GM04504 (cell line): ENCODE data around the gene TMEM150B.

Source experiments
- DNase-seq: peaks from one replicate; pipeline ENCODE4 v3.0.0-alpha.2; 2012; ENCODE audit warnings: low read depth

The TMEM150B gene

GRCh38 chr19:55278391-55279135 lies 46.6 kb downstream of the TMEM150B start:
- no peak for DNase-seq

- DNase-seq, result no peak
Measured at GRCh38 chr19:55277494-55277893, 47.6 kb downstream of the TMEM150B start.

- DNase-seq, result no peak
Measured at GRCh38 chr19:55276720-55277430, 48.3 kb downstream of the TMEM150B start.

GRCh38 chr19:55275851-55276719 lies 49.1 kb downstream of the TMEM150B start:
- DNase-seq, result no peak

- DNase-seq, result no peak
Measured at GRCh38 chr19:55273978-55274707, 51.0 kb downstream of the TMEM150B start.

- no peak for DNase-seq
Measured at GRCh38 chr19:55272142-55272541, 53.0 kb downstream of the TMEM150B start.

- no peak for DNase-seq
Measured at GRCh38 chr19:55270172-55270942, 54.8 kb downstream of the TMEM150B start.

GRCh38 chr19:55269299-55269698 lies 55.8 kb downstream of the TMEM150B start:
- DNase-seq, result no peak

GRCh38 chr19:55266840-55267239 lies 58.3 kb downstream of the TMEM150B start:
- DNase-seq, result no peak

- DNase-seq, result no peak
Measured at GRCh38 chr19:55266404-55266803, 58.7 kb downstream of the TMEM150B start.

- DNase-seq, result no peak
Measured at GRCh38 chr19:55265723-55266386, 59.3 kb downstream of the TMEM150B start.

GRCh38 chr19:55265173-55265572 lies 60.0 kb downstream of the TMEM150B start:
- DNase-seq, result no peak

GRCh38 chr19:55264531-55264930 lies 60.6 kb downstream of the TMEM150B start:
- DNase-seq, result no peak
